CD4-positive, CD25-positive, alpha-beta regulatory T cell (primary cell): ENCODE data around the gene NHSL1. TPM values are rescaled to one million over a fixed set of nuclear protein-coding genes. Genes with fewer than 3 reads are reported as not detected.
A peak's percentile ranks its signal among the peaks of the same experiment; 100 is the strongest.

Source experiments
- ATAC-seq, 2 donors: fragments of 150-1000 bp; cut with Tn5 transposase; one replicate each; pipeline ENCODE4 v1.10.0; 2021; ENCODE audit warnings: low read depth in 2 of 2, moderate number of reproducible peaks in 2 of 2, moderate library complexity in 1 of 2
- DNase-seq, 3 donors: peaks; one replicate each; pipeline versions ENCODE4 v3.0.0 to v3.0.0-alpha.2; 2012 to 2022; ENCODE audit warnings: mixed read lengths in 1 of 3
- H3K27ac ChIP-seq: one replicate; pipeline ENCODE4 v1.7.0; 2013; ENCODE audit warnings: mild to moderate bottlenecking, low read length; ENCODE audit not compliant: insufficient read depth, poor library complexity, severe bottlenecking
- H3K27me3 ChIP-seq: one replicate; pipeline ENCODE4 v1.7.0; 2013; ENCODE audit warnings: low read length; ENCODE audit not compliant: control insufficient read depth, insufficient read depth
- H3K36me3 ChIP-seq: one replicate; pipeline ENCODE4 v1.7.0; 2013; ENCODE audit warnings: mild to moderate bottlenecking, low read length, moderate library complexity; ENCODE audit not compliant: control insufficient read depth, insufficient read depth
- H3K4me1 ChIP-seq: 2 replicates; pipeline ENCODE4 v1.7.0; 2013; ENCODE audit warnings: mild to moderate bottlenecking, low read length; ENCODE audit not compliant: insufficient read depth, control insufficient read depth, poor library complexity, severe bottlenecking
- H3K4me3 ChIP-seq: one replicate; pipeline ENCODE4 v1.7.0; 2013; ENCODE audit warnings: low read depth, mild to moderate bottlenecking, low read length, moderate library complexity
- H3K9me3 ChIP-seq, 2 experiments: 1 replicate in 1 of 2; 2 replicates in 1 of 2; pipeline ENCODE4 v1.7.0; 2013; ENCODE audit warnings: low read length in 2 of 2, mild to moderate bottlenecking in 1 of 2, moderate library complexity in 1 of 2; ENCODE audit not compliant: control insufficient read depth in 2 of 2
- H3K27ac Mint-ChIP-seq, 3 donors: one replicate each; pipeline ENCODE4 v1.8.0; 2020 to 2022; ENCODE audit warnings: mild to moderate bottlenecking in 3 of 3, mixed read lengths in 3 of 3, moderate library complexity in 2 of 3
- H3K27me3 Mint-ChIP-seq: one replicate; pipeline ENCODE4 v1.8.0; 2022; ENCODE audit warnings: mild to moderate bottlenecking, mixed read lengths
- H3K36me3 Mint-ChIP-seq: one replicate; pipeline ENCODE4 v1.8.0; 2020; ENCODE audit warnings: mixed read lengths
- H3K4me1 Mint-ChIP-seq, 4 donors: one replicate each; pipeline ENCODE4 v1.8.0; 2020 to 2022; ENCODE audit warnings: mixed read lengths in 4 of 4, mild to moderate bottlenecking in 1 of 4
- H3K4me3 Mint-ChIP-seq, 4 donors: one replicate each; pipeline ENCODE4 v1.8.0; 2020 to 2022; ENCODE audit warnings: mild to moderate bottlenecking in 4 of 4, mixed read lengths in 4 of 4, moderate library complexity in 3 of 4
- H3K9me3 Mint-ChIP-seq, 7 donors: one replicate each; pipeline ENCODE4 v1.8.0; 2020 to 2022; ENCODE audit warnings: mixed read lengths in 7 of 7, mild to moderate bottlenecking in 3 of 7, moderate library complexity in 2 of 7
- polyA plus RNA-seq, 4 donors: library from polyadenylated mRNA; unstranded; fragments of 300-500 nt; fragmentation: Illumina TruSeq; gene quantifications; one replicate each; pipeline ENCODE4 v1.2.3, GENCODE V29; 2021
- total RNA-seq: library from RNA; stranded (reverse); gene quantifications from one replicate; pipeline ENCODE4 v1.2.3, GENCODE V29; 2022

Gene NHSL1, protein sequence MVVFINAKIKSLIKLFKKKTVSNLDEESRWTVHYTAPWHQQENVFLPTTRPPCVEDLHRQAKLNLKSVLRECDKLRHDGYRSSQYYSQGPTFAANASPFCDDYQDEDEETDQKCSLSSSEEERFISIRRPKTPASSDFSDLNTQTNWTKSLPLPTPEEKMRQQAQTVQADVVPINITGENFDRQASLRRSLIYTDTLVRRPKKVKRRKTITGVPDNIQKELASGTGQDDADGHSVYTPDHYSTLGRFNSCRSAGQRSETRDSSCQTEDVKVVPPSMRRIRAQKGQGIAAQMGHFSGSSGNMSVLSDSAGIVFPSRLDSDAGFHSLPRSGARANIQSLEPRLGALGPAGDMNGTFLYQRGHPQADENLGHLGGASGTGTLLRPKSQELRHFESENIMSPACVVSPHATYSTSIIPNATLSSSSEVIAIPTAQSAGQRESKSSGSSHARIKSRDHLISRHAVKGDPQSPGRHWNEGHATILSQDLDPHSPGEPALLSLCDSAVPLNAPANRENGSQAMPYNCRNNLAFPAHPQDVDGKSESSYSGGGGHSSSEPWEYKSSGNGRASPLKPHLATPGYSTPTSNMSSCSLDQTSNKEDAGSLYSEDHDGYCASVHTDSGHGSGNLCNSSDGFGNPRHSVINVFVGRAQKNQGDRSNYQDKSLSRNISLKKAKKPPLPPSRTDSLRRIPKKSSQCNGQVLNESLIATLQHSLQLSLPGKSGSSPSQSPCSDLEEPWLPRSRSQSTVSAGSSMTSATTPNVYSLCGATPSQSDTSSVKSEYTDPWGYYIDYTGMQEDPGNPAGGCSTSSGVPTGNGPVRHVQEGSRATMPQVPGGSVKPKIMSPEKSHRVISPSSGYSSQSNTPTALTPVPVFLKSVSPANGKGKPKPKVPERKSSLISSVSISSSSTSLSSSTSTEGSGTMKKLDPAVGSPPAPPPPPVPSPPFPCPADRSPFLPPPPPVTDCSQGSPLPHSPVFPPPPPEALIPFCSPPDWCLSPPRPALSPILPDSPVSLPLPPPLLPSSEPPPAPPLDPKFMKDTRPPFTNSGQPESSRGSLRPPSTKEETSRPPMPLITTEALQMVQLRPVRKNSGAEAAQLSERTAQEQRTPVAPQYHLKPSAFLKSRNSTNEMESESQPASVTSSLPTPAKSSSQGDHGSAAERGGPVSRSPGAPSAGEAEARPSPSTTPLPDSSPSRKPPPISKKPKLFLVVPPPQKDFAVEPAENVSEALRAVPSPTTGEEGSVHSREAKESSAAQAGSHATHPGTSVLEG (N-terminal part only)
- total RNA-seq, result not detected
- under 1 TPM in 1 of 4 donors, not detected in 3; 0.03 TPM for polyA plus RNA-seq

DNA sequence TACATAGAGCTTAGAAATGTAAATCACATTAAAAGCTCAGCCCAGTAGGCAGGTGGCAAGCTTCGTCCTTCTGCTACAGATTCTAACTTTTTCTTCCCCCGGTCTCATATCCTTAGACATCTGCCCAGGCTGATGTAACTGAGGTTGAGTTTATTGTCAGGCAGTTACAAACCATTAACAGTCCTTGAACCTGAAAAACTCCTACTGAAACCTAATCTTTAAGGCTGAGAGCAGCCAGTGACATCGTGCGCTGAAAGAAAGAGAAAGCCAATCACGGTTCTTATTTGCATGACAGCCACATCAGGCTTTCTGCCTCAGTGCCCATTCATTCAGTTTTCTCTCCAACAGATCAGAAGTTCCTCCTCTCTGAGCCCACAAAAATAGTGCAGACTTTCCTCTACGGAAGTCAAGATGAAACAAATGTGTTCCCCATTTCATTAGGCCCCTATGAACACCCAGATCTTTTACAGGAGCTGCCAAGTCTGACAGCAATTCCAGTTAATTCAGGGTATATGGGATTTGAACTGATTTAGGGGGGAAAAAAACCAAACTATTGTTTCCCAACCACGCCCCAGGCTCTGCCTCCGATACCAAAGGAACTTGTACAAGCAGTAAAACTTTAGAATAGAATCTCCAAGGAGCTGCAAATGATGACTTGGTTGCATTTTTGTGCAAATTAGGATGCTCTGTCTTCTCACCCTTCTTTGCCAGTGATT, at the start of gene NHSL1:
TSS of gene NHSL1 (minus strand) at position 192 of the 716 bp plus-strand sequence. CDS start 204 bp downstream, outside the sequence.
- H3K4me1 Mint-ChIP-seq, result peaks cover 0 to 3% (median 0%) of the 10 kb centered on the region in 4 donors
- H3K27ac Mint-ChIP-seq, result no peak within 1 kb of the TSS
- no peak within 1 kb of the TSS for H3K27ac ChIP-seq
- no peaks in the 10 kb centered on the region for H3K36me3 Mint-ChIP-seq
- no peaks in the 10 kb centered on the region for H3K36me3 ChIP-seq
- H3K4me3 ChIP-seq, result no peak within 1 kb of the TSS
- H3K9me3 ChIP-seq, result no peaks in the 10 kb centered on the region
- H3K27me3 Mint-ChIP-seq, result peaks cover 56% of the 10 kb centered on the region
- H3K27me3 ChIP-seq, result peaks cover 20% of the 10 kb centered on the region
- DNase-seq (no peak), ATAC-seq (no peak)
- no peaks in the 10 kb centered on the region for H3K4me1 ChIP-seq
- peaks cover 0 to 2% (median 0%) of the 10 kb centered on the region in 7 donors for H3K9me3 Mint-ChIP-seq
- H3K4me3 Mint-ChIP-seq, result no peak within 1 kb of the TSS

DNA sequence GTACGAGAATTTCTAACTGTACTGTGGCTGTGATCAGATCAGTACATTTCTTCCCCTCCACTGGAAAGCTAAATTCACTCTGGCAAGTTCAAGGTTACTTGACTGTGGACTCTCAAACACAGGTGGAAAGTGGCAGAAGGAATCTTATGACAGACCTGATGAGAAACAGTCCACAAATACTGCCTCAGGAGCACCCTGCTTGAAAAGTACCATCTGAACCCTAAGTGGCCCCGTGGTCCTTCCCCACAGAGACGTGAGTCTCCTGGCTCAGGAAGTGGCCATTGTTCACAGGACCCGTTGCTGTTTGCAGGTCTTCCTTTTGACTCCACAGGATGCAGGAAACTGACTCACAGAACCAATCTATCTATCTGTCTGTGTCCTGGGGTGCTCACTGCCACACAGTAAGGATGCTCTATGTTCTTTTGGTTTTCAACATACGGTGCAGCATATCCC, 47.5 kb upstream of the NHSL1 start:
- peak in 1 of 3 donors; percentile 45 for DNase-seq
- H3K36me3 ChIP-seq, result no peaks in the 10 kb centered on the region
- H3K27ac ChIP-seq, result no peak overlapping the region
- Mint-ChIP-seq H3K4me3 (no peak overlapping the region), H3K27me3 (peaks cover 27% of the 10 kb centered on the region), H3K27ac (no peak overlapping the region), H3K36me3 (no peaks in the 10 kb centered on the region), H3K4me1 (no peaks in the 10 kb centered on the region), H3K9me3 (peaks cover 0 to 2% (median 0%) of the 10 kb centered on the region in 7 donors)
- no peaks in the 10 kb centered on the region for H3K4me1 ChIP-seq
- H3K27me3 ChIP-seq, result peaks cover 5% of the 10 kb centered on the region
- no peak overlapping the region for H3K4me3 ChIP-seq
- ATAC-seq, result peak in 1 of 2 donors; percentile 46
- H3K9me3 ChIP-seq, result no peaks in the 10 kb centered on the region

DNA sequence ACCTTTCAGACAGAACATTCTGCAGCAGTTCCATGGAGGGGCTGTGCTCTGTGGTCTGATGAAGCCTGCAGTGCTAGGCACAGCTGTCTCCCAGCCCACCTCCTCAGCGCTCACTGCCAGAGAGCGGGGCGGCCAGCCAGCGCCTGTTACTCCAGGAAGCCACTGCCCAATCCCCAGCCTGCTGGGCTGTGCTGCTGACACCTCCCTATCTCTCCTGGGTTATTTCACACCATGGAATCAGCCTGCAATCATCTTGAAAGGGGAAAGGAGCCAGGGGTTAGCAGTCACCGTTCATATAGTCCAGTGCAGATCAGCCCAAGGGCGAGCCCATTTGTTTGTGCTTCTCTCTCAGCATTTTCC, 46.3 kb upstream of the NHSL1 start:
- Mint-ChIP-seq H3K36me3 (no peaks in the 10 kb centered on the region), H3K9me3 (peaks cover 0 to 2% (median 0%) of the 10 kb centered on the region in 7 donors), H3K27ac (no peak overlapping the region), H3K4me3 (no peak overlapping the region), H3K4me1 (no peaks in the 10 kb centered on the region), H3K27me3 (peaks cover 23% of the 10 kb centered on the region)
- peaks cover 2% of the 10 kb centered on the region for H3K27me3 ChIP-seq
- no peaks in the 10 kb centered on the region for H3K9me3 ChIP-seq
- H3K27ac ChIP-seq, result no peak overlapping the region
- H3K4me1 ChIP-seq, result no peaks in the 10 kb centered on the region
- H3K36me3 ChIP-seq, result no peaks in the 10 kb centered on the region
- no peak for ATAC-seq
- DNase-seq, result no peak
- no peak overlapping the region for H3K4me3 ChIP-seq

DNA sequence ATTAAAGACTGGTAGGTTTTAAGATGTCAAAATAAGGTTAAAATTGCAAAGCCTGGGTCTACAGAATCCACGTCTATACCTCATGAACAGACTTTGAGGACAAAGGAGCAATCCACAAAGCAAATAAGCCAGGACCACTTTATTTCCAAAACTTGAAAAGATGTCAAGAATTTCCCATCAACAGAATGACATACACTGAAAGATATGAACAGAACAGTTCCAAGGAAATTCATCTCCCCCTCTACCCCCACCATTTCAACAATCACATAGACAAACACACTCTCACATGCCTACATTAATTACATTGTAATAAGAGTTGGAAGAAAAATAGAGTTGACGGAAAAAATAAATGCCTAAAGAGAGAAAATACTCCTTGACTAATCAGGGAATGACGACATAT, 45.2 kb upstream of the NHSL1 start:
- no peak for ATAC-seq
- Mint-ChIP-seq H3K4me3 (no peak overlapping the region), H3K4me1 (no peaks in the 10 kb centered on the region), H3K27ac (no peak overlapping the region), H3K36me3 (no peaks in the 10 kb centered on the region), H3K27me3 (peaks cover 23% of the 10 kb centered on the region), H3K9me3 (peaks cover 0 to 2% (median 0%) of the 10 kb centered on the region in 7 donors)
- no peak overlapping the region for H3K27ac ChIP-seq
- no peaks in the 10 kb centered on the region for H3K9me3 ChIP-seq
- H3K4me1 ChIP-seq, result no peaks in the 10 kb centered on the region
- H3K36me3 ChIP-seq, result no peaks in the 10 kb centered on the region
- no peak for DNase-seq
- no peak overlapping the region for H3K4me3 ChIP-seq
- H3K27me3 ChIP-seq, result peaks cover 2% of the 10 kb centered on the region

DNA sequence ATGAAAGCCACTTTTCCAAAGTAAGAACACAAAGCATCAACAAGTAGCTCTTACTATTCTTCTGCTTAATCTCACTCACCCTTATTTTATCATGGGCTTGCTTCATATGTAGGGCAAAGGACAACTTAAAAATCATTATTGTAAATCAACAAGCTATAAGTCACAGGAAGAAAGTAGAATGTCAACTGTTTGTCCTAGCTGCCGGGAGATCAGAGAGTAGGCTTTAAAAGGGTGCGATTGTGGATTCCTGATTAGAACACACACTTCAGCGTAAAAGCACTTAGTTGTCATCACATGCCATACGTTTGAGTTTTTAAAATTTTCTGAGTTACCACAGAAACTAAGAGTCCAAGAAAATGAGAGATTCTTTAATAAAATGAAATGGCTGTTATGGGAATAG, 44.4 kb upstream of the NHSL1 start:
- H3K36me3 ChIP-seq, result no peaks in the 10 kb centered on the region
- Mint-ChIP-seq H3K27me3 (peaks cover 23% of the 10 kb centered on the region), H3K4me3 (no peak overlapping the region), H3K4me1 (no peaks in the 10 kb centered on the region), H3K9me3 (peaks cover 0 to 2% (median 0%) of the 10 kb centered on the region in 7 donors), H3K27ac (no peak overlapping the region), H3K36me3 (no peaks in the 10 kb centered on the region)
- no peak overlapping the region for H3K27ac ChIP-seq
- no peaks in the 10 kb centered on the region for H3K4me1 ChIP-seq
- no peak for ATAC-seq
- H3K9me3 ChIP-seq, result no peaks in the 10 kb centered on the region
- DNase-seq, result no peak
- H3K4me3 ChIP-seq, result no peak overlapping the region
- H3K27me3 ChIP-seq, result peaks cover 2% of the 10 kb centered on the region

DNA sequence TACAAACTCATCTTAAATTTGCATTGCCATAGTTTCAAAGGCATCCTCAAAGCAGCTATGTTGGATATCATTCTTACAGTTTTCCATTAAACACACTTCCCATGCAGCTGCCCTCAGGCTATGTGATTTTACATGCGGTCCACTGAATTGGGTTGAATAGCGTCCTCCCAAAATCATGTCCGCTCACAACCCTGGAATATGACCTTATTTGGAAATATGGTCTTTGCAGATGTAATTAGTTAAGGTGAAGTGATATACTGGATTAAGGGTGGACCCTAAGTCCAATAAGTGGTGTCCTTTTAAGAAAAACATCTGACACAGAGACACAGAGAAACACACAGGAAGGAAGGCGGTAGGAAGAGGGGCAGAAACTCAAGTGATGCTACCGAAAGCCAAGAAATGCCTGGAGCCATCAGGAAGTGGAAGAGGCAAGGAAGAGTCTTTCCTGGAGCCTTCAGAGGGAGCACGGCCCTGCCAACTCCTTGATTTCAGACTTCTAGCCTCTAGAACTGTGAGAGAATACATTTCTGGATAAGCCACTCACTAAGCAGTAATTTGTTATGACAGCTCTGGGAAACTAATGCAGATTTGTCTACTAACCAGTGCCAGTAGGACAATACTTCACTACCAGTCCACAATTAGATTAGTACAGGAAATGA, 42.7 kb upstream of the NHSL1 start:
- no peak overlapping the region for H3K4me3 ChIP-seq
- no peak overlapping the region for H3K27ac ChIP-seq
- no peaks in the 10 kb centered on the region for H3K36me3 ChIP-seq
- H3K27me3 ChIP-seq, result peaks cover 2% of the 10 kb centered on the region
- Mint-ChIP-seq H3K27ac (no peak overlapping the region), H3K27me3 (peaks cover 24% of the 10 kb centered on the region), H3K36me3 (no peaks in the 10 kb centered on the region), H3K4me3 (no peak overlapping the region), H3K9me3 (peaks cover 0 to 2% (median 0%) of the 10 kb centered on the region in 7 donors), H3K4me1 (no peaks in the 10 kb centered on the region)
- H3K4me1 ChIP-seq, result no peaks in the 10 kb centered on the region
- H3K9me3 ChIP-seq, result no peaks in the 10 kb centered on the region
- no peak for ATAC-seq
- DNase-seq, result no peak
